Endothelial cell of umbilical vein (primary cell): ENCODE measurements around the gene CPA1. TPM values are rescaled to one million over a fixed set of nuclear protein-coding genes. Genes with fewer than 3 reads are reported as not detected.
A peak's percentile ranks its signal among the peaks of the same experiment; 100 is the strongest.
"Not testable (repeated sequence)": the region's sequence is repeated elsewhere in the genome, so short reads cannot be mapped to it uniquely, and the experiment has no call there.

Experiments
- BruUV-seq: library from RNA; stranded (reverse); fragments of 400-500 nt; replicated peaks from 2 replicates; lab custom pipeline; 2021; lab: Mats Ljungman, UMichigan
- CTCF ChIA-PET: fragments of 300-600, 350-600 bp; sonication (Branson Sonifier 250); formaldehyde crosslinking; loops from one replicate; lab custom pipeline; 2021; ENCODE audit warnings: antibody characterized with exemption, inconsistent platforms; lab: Charles Lee
- POLR2A ChIA-PET: fragments of 300-600, 350-600 bp; sonication (Branson Sonifier 250); formaldehyde crosslinking; loops from one replicate; lab custom pipeline; 2021; ENCODE audit warnings: antibody characterized with exemption, inconsistent platforms; lab: Charles Lee
- DNase-seq: peaks from one replicate; pipeline ENCODE4 v3.0.0-alpha.2; 2011; ENCODE audit warnings: low read depth, low spot score
- FAIRE-seq: peaks from 2 replicates; lab custom pipeline; 2011; peaks lifted over from hg19 to GRCh38; lab: Jason Lieb, UNC
- H2AFZ ChIP-seq: 2 replicates; pipeline ENCODE4 v1.6.0; 2012; ENCODE audit warnings: low read depth, low read length, control low read depth, inconsistent platforms
- H3K27ac ChIP-seq: 2 replicates; pipeline ENCODE4 v1.5.1; 2011; ENCODE audit warnings: low read depth, mild to moderate bottlenecking, control low read depth, low read length, moderate library complexity; ENCODE audit not compliant: insufficient read depth
- H3K27me3 ChIP-seq, 2 experiments: 2 replicates each; pipeline versions ENCODE4 v1.6.0 to v1.6.1; 2011; ENCODE audit warnings: low read length in 2 of 2, mixed read lengths in 1 of 2; ENCODE audit not compliant: control insufficient read depth in 2 of 2, insufficient read depth in 2 of 2
- H3K36me3 ChIP-seq, 2 experiments: 2 replicates in 1 of 2; 3 replicates in 1 of 2; pipeline ENCODE4 v1.5.1; 2011; ENCODE audit warnings: low read length in 2 of 2, mild to moderate bottlenecking in 1 of 2, moderate library complexity in 1 of 2; ENCODE audit not compliant: control insufficient read depth in 2 of 2, insufficient read depth in 2 of 2; ENCODE audit errors: extremely low read depth in 1 of 2
- H3K4me1 ChIP-seq: 3 replicates; pipeline ENCODE4 v1.5.1; 2011; ENCODE audit warnings: mild to moderate bottlenecking, low read length; ENCODE audit not compliant: control insufficient read depth, insufficient read depth; ENCODE audit errors: extremely low read depth
- H3K4me2 ChIP-seq: 2 replicates; pipeline ENCODE4 v1.6.1; 2011; ENCODE audit warnings: low read length, control low read depth, mixed read lengths; ENCODE audit not compliant: insufficient read depth
- H3K4me3 ChIP-seq, 3 experiments: fragments of 200-600 bp in 1 of 3; sonication (generic), shearing (Covaris generic) in 1 of 3; replicated peaks in 1 of 3; 2 replicates each; pipeline ENCODE4 v1.5.1; 2011 to 2016; ENCODE audit warnings: control low read depth in 3 of 3, low read length in 3 of 3, mild to moderate bottlenecking in 2 of 3, inconsistent platforms in 1 of 3, low read depth in 1 of 3, moderate library complexity in 1 of 3; ENCODE audit not compliant: insufficient read depth in 1 of 3
- H3K79me2 ChIP-seq: 2 replicates; pipeline ENCODE4 v1.6.0; 2012; ENCODE audit warnings: low read length, inconsistent platforms; ENCODE audit not compliant: control insufficient read depth, insufficient read depth
- H3K9ac ChIP-seq: replicated peaks from 2 replicates; pipeline ENCODE3; 2011; ENCODE audit warnings: low read length, control low read depth; ENCODE audit not compliant: insufficient read depth; ENCODE audit errors: extremely low read depth
- H3K9me1 ChIP-seq: replicated peaks from 3 replicates; pipeline ENCODE4 v1.6.0; 2011; ENCODE audit warnings: mild to moderate bottlenecking, low read length; ENCODE audit not compliant: control insufficient read depth, insufficient read depth; ENCODE audit errors: extremely low read depth
- H3K9me3 ChIP-seq: replicated peaks from 2 replicates; pipeline ENCODE4 v1.5.1; 2012; ENCODE audit warnings: low read length, inconsistent platforms; ENCODE audit not compliant: control insufficient read depth, insufficient read depth
- H4K20me1 ChIP-seq: replicated peaks from 2 replicates; pipeline ENCODE3; 2011; ENCODE audit warnings: mild to moderate bottlenecking, low read length; ENCODE audit not compliant: control insufficient read depth, insufficient read depth; ENCODE audit errors: extremely low read depth
- EZH2 ChIP-seq: IDR thresholded peaks from 2 replicates; pipeline ENCODE4 v1.6.1; 2012; ENCODE audit warnings: borderline replicate concordance, low read depth, mild to moderate bottlenecking, moderate library complexity, low read length, inconsistent platforms; ENCODE audit not compliant: severe bottlenecking
- FOS ChIP-seq: IDR thresholded peaks from 2 replicates; pipeline ENCODE4 v1.6.1; 2011; ENCODE audit warnings: mild to moderate bottlenecking, low read length, moderate library complexity, borderline replicate concordance; ENCODE audit not compliant: insufficient read depth
- GATA2 ChIP-seq: IDR thresholded peaks from 2 replicates; pipeline ENCODE4 v1.7.0; 2011; ENCODE audit warnings: low read depth, mild to moderate bottlenecking, moderate library complexity, mixed read lengths, low read length; ENCODE audit not compliant: insufficient read length, insufficient read depth
- JUN ChIP-seq: IDR thresholded peaks from 2 replicates; pipeline ENCODE4 v1.6.1; 2011; ENCODE audit warnings: borderline replicate concordance, low read depth; ENCODE audit not compliant: insufficient read length, insufficient read depth
- MYC ChIP-seq: IDR thresholded peaks from one replicate; pipeline ENCODE4 v1.6.1; 2011; ENCODE audit warnings: mild to moderate bottlenecking, low read depth, low read length
- POLR2A ChIP-seq: IDR thresholded peaks from 2 replicates; pipeline ENCODE4 v1.6.1; 2012; ENCODE audit warnings: low read depth, mild to moderate bottlenecking, control low read depth, low read length
- POLR2AphosphoS5 ChIP-seq: IDR thresholded peaks from 2 replicates; pipeline ENCODE4 v1.6.1; 2012; ENCODE audit warnings: low read depth, mild to moderate bottlenecking, control low read depth, low read length, moderate library complexity; ENCODE audit not compliant: insufficient read depth
- dilution Hi-C: fragments of 300-500 bp; cut with MboI; formaldehyde crosslinking; loops from one replicate; pipeline ENCODE4 v1.15.0; 2019; ENCODE audit warnings: low sequenced_read_pairs; ENCODE audit not compliant: extremely low pct_ligation_motif_present
- intact Hi-C: fragments of 100-400 bp; cut with micrococcal nuclease; formaldehyde crosslinking; loops from one replicate; pipeline ENCODE4 v1.10.0; 2022
- polyA plus RNA-seq, 4 experiments: library from polyadenylated mRNA; depleted of rRNA in 3 of 4; stranded (reverse) in 3 of 4; unstranded in 1 of 4; fragments of >200 nt; gene quantifications; 2 replicates each; pipeline versions ENCODE4 v1.2.1 to v1.2.3, GENCODE V29; 2011 to 2012; ENCODE audit warnings: missing spikeins in 1 of 4
- total RNA-seq: library from RNA; stranded (reverse); gene quantifications from 2 replicates; pipeline ENCODE4 v1.2.3, GENCODE V29; 2021
- TF ChIP-seq, protein P1 (sequence below), 2 donors: IDR thresholded peaks; 1 replicate in 1 of 2; 2 replicates in 1 of 2; pipeline ENCODE4 v1.5.1; 2011; ENCODE audit warnings: low read length in 2 of 2, mild to moderate bottlenecking in 2 of 2, moderate library complexity in 2 of 2, control low read depth in 1 of 2, inconsistent platforms in 1 of 2, low read depth in 1 of 2; ENCODE audit not compliant: insufficient read depth in 1 of 2; ENCODE audit errors: extremely low read depth in 1 of 2
- TF ChIP-seq, protein P2 (sequence below): IDR thresholded peaks from 2 replicates; pipeline ENCODE4 v1.6.1; 2011; ENCODE audit not compliant: insufficient read depth, insufficient read length

Gene CPA1
- total and polyA plus RNA-seq, 2 donors (not counting 3 experiments of a cell fraction or from before 2014, with no cell fraction given), result not detected

- H3K27ac ChIP-seq, result peak overlapping the region; percentile 95
- no peaks in the 10 kb centered on the region for H3K79me2 ChIP-seq
- no peak overlapping the region for H3K4me2 ChIP-seq
- peak overlapping the region; percentile 88 for H2AFZ ChIP-seq
- no peaks in the 10 kb centered on the region for H3K9me1 ChIP-seq
- no peak overlapping the region for H3K9ac ChIP-seq
- TF ChIP-seq GATA2, result no peak
- TF ChIP-seq, protein P1, sequence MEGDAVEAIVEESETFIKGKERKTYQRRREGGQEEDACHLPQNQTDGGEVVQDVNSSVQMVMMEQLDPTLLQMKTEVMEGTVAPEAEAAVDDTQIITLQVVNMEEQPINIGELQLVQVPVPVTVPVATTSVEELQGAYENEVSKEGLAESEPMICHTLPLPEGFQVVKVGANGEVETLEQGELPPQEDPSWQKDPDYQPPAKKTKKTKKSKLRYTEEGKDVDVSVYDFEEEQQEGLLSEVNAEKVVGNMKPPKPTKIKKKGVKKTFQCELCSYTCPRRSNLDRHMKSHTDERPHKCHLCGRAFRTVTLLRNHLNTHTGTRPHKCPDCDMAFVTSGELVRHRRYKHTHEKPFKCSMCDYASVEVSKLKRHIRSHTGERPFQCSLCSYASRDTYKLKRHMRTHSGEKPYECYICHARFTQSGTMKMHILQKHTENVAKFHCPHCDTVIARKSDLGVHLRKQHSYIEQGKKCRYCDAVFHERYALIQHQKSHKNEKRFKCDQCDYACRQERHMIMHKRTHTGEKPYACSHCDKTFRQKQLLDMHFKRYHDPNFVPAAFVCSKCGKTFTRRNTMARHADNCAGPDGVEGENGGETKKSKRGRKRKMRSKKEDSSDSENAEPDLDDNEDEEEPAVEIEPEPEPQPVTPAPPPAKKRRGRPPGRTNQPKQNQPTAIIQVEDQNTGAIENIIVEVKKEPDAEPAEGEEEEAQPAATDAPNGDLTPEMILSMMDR (IDR thresholded peaks at IDR 0.05; ENCODE audit: extremely low read depth in 1 of 2, insufficient read depth in 1 of 2, low read depth in 1 of 2, low read length in 2 of 2), result no peak
- TF ChIP-seq EZH2, result no peak
- no peak for TF ChIP-seq POLR2A
- TF ChIP-seq, protein P2, sequence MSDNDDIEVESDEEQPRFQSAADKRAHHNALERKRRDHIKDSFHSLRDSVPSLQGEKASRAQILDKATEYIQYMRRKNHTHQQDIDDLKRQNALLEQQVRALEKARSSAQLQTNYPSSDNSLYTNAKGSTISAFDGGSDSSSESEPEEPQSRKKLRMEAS, result no peak
- no peak for TF ChIP-seq MYC
- TF ChIP-seq FOS, result no peak
- TF ChIP-seq JUN, result no peak
- TF ChIP-seq POLR2AphosphoS5, result no peak
- no peaks in the 10 kb centered on the region for H3K9me3 ChIP-seq
- dilution Hi-C loops, result no loop called here
- H3K36me3 ChIP-seq, result no peaks in the 10 kb centered on the region
- DNase-seq, result no peak
- no peak for FAIRE-seq
- H4K20me1 ChIP-seq, result no peaks in the 10 kb centered on the region
- BruUV-seq, result no TSS peak
- CTCF ChIA-PET, result no interaction called here
- POLR2A ChIA-PET, result no interaction called here
- H3K27me3 ChIP-seq, result no peaks in the 10 kb centered on the region
- no peak overlapping the region for H3K4me3 ChIP-seq
- intact Hi-C loops, result no loop called here
- peaks cover 22% of the 10 kb centered on the region for H3K4me1 ChIP-seq
Observed at GRCh38 chr7:130374507-130374906, 5.8 kb upstream of the CPA1 start.

GRCh38 chr7:130376461-130376860 is 3.8 kb upstream of the CPA1 start:
- H3K36me3 ChIP-seq, POLR2A ChIA-PET, BruUV-seq, dilution Hi-C loops, H2AFZ ChIP-seq, intact Hi-C loops, CTCF ChIA-PET, H3K4me3 ChIP-seq, H3K9me1 ChIP-seq, H3K27ac ChIP-seq, H3K9ac ChIP-seq, H4K20me1 ChIP-seq, H3K27me3 ChIP-seq, FAIRE-seq, H3K4me2 ChIP-seq, H3K79me2 ChIP-seq, H3K9me3 ChIP-seq, DNase-seq: not testable (repeated sequence)
- H3K4me1 ChIP-seq, result peaks cover 18% of the 10 kb centered on the region
